K562 (cell line): Measurements from ENCODE around the gene MPZL1. TPM values are rescaled to one million over a fixed set of nuclear protein-coding genes. Genes with fewer than 3 reads are reported as not detected.

ENCODE experiments used
- CREB3 ChIP-seq: fragments of 450-650 bp; conservative IDR thresholded peaks from 2 replicates; pipeline ENCODE4 v1.6.1; 2016; ENCODE audit warnings: missing genetic modification characterization, low read depth, mild to moderate bottlenecking, missing compliant biosample characterization, moderate library complexity
- E2F1 ChIP-seq: sonication (generic); formaldehyde crosslinking; IDR thresholded peaks from 2 replicates; pipeline ENCODE4 v1.8.1; 2023; ENCODE audit warnings: mild to moderate bottlenecking, missing genetic modification reagents, moderate library complexity
- FOXJ3 ChIP-seq: sonication (generic); formaldehyde crosslinking; IDR thresholded peaks from 2 replicates; pipeline ENCODE4 v1.4.0; 2020; ENCODE audit warnings: mild to moderate bottlenecking, missing genetic modification reagents
- GTF2B ChIP-seq: IDR thresholded peaks from 2 replicates; pipeline ENCODE4 v1.6.1; 2011; ENCODE audit not compliant: insufficient read length; ENCODE audit errors: extremely low read depth
- RBBP5 ChIP-seq: fragments of 200-600 bp; sonication (generic); IDR thresholded peaks from 2 replicates; pipeline ENCODE4 v1.6.1; 2012; ENCODE audit warnings: borderline replicate concordance, mild to moderate bottlenecking, low read length, control low read depth, inconsistent platforms; ENCODE audit not compliant: insufficient read depth, poor library complexity, severe bottlenecking
- RBFOX2 ChIP-seq: fragments of 200-400 bp; formaldehyde crosslinking; IDR thresholded peaks from 2 replicates; pipeline ENCODE4 v1.6.1; 2017; ENCODE audit warnings: low read depth, mild to moderate bottlenecking, low read length, moderate library complexity
- RBM15 ChIP-seq: fragments of 200-400 bp; formaldehyde crosslinking; IDR thresholded peaks from 2 replicates; pipeline ENCODE4 v1.6.1; 2018; ENCODE audit warnings: mild to moderate bottlenecking, low read length, moderate library complexity; ENCODE audit not compliant: insufficient read depth
- RUNX1 ChIP-seq: sonication (generic); IDR thresholded peaks from 2 replicates; pipeline ENCODE4 v1.6.1; 2016; ENCODE audit warnings: antibody characterized with exemption, low read depth
- SMARCB1 ChIP-seq: IDR thresholded peaks from 2 replicates; pipeline ENCODE4 v1.6.1; 2011; ENCODE audit warnings: improper control_type of control experiment, low read depth; ENCODE audit not compliant: insufficient read length
- ZNF41 ChIP-seq: fragments of 250-450 bp; sonication (Bioruptor Pico); conservative IDR thresholded peaks from 2 replicates; pipeline ENCODE4 v1.4.0; 2020; ENCODE audit warnings: mild to moderate bottlenecking
- polyA plus RNA-seq, 8 experiments: library from polyadenylated mRNA; depleted of rRNA in 4 of 8; stranded (reverse) in 5 of 8; unstranded in 3 of 8; fragments of >200 nt; fragmentation: Nextera tagmentation in 2 of 8; fragmentation: Illumina TruSeq in 1 of 8; extraction: Ambion mirVana in 2 of 8; extraction: Trizol in 1 of 8; gene quantifications; 2 replicates each; pipeline versions ENCODE4 v1.2.1 to v1.2.3, GENCODE V29; 2011 to 2014; ENCODE audit warnings: inconsistent platforms in 1 of 8, missing spikeins in 1 of 8
- total RNA-seq, 7 experiments: library from RNA; depleted of rRNA in 6 of 7; stranded (reverse); fragments of >200 nt in 6 of 7; fragmentation: Illumina TruSeq in 2 of 7; extraction: Trizol in 2 of 7; gene quantifications; 2 replicates each; pipeline versions ENCODE4 v1.2.1 to v1.2.3, GENCODE V29; 2011 to 2021; ENCODE audit warnings: low replicate concordance in 1 of 7
- TF ChIP-seq, protein P1 (sequence below): sonication (generic); formaldehyde crosslinking; IDR thresholded peaks from 2 replicates; pipeline ENCODE4 v1.8.1; 2022; ENCODE audit warnings: missing genetic modification reagents
- TF ChIP-seq, protein P2 (sequence below): fragments of 250-450 bp; sonication (Bioruptor Pico); IDR thresholded peaks from 2 replicates; pipeline ENCODE4 v1.4.0; 2020; ENCODE audit warnings: mild to moderate bottlenecking, moderate library complexity

Gene MPZL1
- total and polyA plus RNA-seq, 9 of the 15 experiments (the other 6 are each of a cell fraction or from before 2014, with no cell fraction given), result 14.5 to 153 (median 66.5) TPM

GRCh38 chr1:167714439-167715156 is 7.2 kb upstream of the MPZL1 start (continued):
- TF ChIP-seq RUNX1 (peak; percentile 4; the same call in 1 of the 2 replicates), FOXJ3 (CRISPR knock-in tag) (no peak), CREB3 (tag) (0 out of 2 replicates have a peak, but pooled peaks have one; percentile 78), ZNF41 (CRISPR knock-in tag) (peak; percentile 52; the same call in 1 of the 2 replicates), RBBP5 (peak; percentile 100), E2F1 (CRISPR knock-in tag) (no peak; the same call in 1 of the 2 replicates), SMARCB1 (no peak), RBM15 (no peak), GTF2B (no peak), RBFOX2 (peak; percentile 97)
- TF ChIP-seq, protein P1, sequence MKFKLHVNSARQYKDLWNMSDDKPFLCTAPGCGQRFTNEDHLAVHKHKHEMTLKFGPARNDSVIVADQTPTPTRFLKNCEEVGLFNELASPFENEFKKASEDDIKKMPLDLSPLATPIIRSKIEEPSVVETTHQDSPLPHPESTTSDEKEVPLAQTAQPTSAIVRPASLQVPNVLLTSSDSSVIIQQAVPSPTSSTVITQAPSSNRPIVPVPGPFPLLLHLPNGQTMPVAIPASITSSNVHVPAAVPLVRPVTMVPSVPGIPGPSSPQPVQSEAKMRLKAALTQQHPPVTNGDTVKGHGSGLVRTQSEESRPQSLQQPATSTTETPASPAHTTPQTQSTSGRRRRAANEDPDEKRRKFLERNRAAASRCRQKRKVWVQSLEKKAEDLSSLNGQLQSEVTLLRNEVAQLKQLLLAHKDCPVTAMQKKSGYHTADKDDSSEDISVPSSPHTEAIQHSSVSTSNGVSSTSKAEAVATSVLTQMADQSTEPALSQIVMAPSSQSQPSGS, result no peak; the same call in 1 of the 2 replicates
- TF ChIP-seq, protein P2, sequence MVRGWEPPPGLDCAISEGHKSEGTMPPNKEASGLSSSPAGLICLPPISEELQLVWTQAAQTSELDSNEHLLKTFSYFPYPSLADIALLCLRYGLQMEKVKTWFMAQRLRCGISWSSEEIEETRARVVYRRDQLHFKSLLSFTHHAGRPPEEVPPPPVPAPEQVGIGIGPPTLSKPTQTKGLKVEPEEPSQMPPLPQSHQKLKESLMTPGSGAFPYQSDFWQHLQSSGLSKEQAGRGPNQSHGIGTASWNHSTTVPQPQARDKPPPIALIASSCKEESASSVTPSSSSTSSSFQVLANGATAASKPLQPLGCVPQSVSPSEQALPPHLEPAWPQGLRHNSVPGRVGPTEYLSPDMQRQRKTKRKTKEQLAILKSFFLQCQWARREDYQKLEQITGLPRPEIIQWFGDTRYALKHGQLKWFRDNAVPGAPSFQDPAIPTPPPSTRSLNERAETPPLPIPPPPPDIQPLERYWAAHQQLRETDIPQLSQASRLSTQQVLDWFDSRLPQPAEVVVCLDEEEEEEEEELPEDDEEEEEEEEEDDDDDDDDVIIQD (CRISPR knock-in tag), result no peak
